Measurements from ENCODE around the gene CYP2W1.
"Not testable (repeated sequence)": the region's sequence is repeated elsewhere in the genome, so short reads cannot be mapped to it uniquely, and the experiment has no call there.

The CYP2W1 gene

GRCh38 chr7:959740-960139 lies 23.2 kb upstream of the CYP2W1 start:
- not testable (repeated sequence) for H3K9me3 ChIP-seq (ENCODE audit: control insufficient read depth in 2 of 2, low read length in 2 of 2); H3K27ac ChIP-seq (ENCODE audit: low read depth in 2 of 2, low read length in 2 of 2); H3K36me3 ChIP-seq (ENCODE audit: control insufficient read depth in 2 of 2, insufficient read depth in 2 of 2, low read length in 2 of 2); H3K9ac ChIP-seq (ENCODE audit: low read depth in 1 of 2, low read length in 2 of 2); H3K4me3 ChIP-seq (ENCODE audit: low read length in 2 of 2); H3K27me3 ChIP-seq (ENCODE audit: control insufficient read depth in 2 of 2, insufficient read depth in 2 of 2, low read length in 2 of 2)
- H3K4me1 ChIP-seq (ENCODE audit: control insufficient read depth in 2 of 2, insufficient read depth in 2 of 2, low read length in 2 of 2), result peaks cover 8 to 20% of the 10 kb centered on the region in 2 donors

GRCh38 chr7:960269-960871 lies 22.6 kb upstream of the CYP2W1 start:
- no peak overlapping the region for H3K9ac ChIP-seq (ENCODE audit: low read depth in 1 of 2, low read length in 2 of 2)
- no peaks in the 10 kb centered on the region for H3K9me3 ChIP-seq (ENCODE audit: control insufficient read depth in 2 of 2, low read length in 2 of 2)
- peaks cover 9 to 22% of the 10 kb centered on the region in 2 donors for H3K4me1 ChIP-seq (ENCODE audit: control insufficient read depth in 2 of 2, insufficient read depth in 2 of 2, low read length in 2 of 2)
- no peaks in the 10 kb centered on the region for H3K36me3 ChIP-seq (ENCODE audit: control insufficient read depth in 2 of 2, insufficient read depth in 2 of 2, low read length in 2 of 2)
- H3K27me3 ChIP-seq (ENCODE audit: control insufficient read depth in 2 of 2, insufficient read depth in 2 of 2, low read length in 2 of 2), result peaks cover 2 to 4% of the 10 kb centered on the region in 2 donors
- no peak overlapping the region for H3K4me3 ChIP-seq (ENCODE audit: low read length in 2 of 2)
- no peak overlapping the region for H3K27ac ChIP-seq (ENCODE audit: low read depth in 2 of 2, low read length in 2 of 2)

GRCh38 chr7:960972-961371 lies 22.0 kb upstream of the CYP2W1 start:
- peaks cover 9 to 24% of the 10 kb centered on the region in 2 donors for H3K4me1 ChIP-seq (ENCODE audit: control insufficient read depth in 2 of 2, insufficient read depth in 2 of 2, low read length in 2 of 2)
- H3K9me3 ChIP-seq (ENCODE audit: control insufficient read depth in 2 of 2, low read length in 2 of 2); H3K27ac ChIP-seq (ENCODE audit: low read depth in 2 of 2, low read length in 2 of 2); H3K36me3 ChIP-seq (ENCODE audit: control insufficient read depth in 2 of 2, insufficient read depth in 2 of 2, low read length in 2 of 2); H3K9ac ChIP-seq (ENCODE audit: low read depth in 1 of 2, low read length in 2 of 2); H3K4me3 ChIP-seq (ENCODE audit: low read length in 2 of 2); H3K27me3 ChIP-seq (ENCODE audit: control insufficient read depth in 2 of 2, insufficient read depth in 2 of 2, low read length in 2 of 2): not testable (repeated sequence)

GRCh38 chr7:961546-962400 lies 21.2 kb upstream of the CYP2W1 start:
- no peak overlapping the region for H3K9ac ChIP-seq (ENCODE audit: low read depth in 1 of 2, low read length in 2 of 2)
- peaks cover 9 to 24% of the 10 kb centered on the region in 2 donors for H3K4me1 ChIP-seq (ENCODE audit: control insufficient read depth in 2 of 2, insufficient read depth in 2 of 2, low read length in 2 of 2)
- H3K27ac ChIP-seq (ENCODE audit: low read depth in 2 of 2, low read length in 2 of 2), result no peak overlapping the region

GRCh38 chr7:962401-963081 lies 20.4 kb upstream of the CYP2W1 start:
- no peak overlapping the region for H3K27ac ChIP-seq (ENCODE audit: low read depth in 2 of 2, low read length in 2 of 2)
- peaks cover 4 to 12% of the 10 kb centered on the region in 2 donors for H3K36me3 ChIP-seq (ENCODE audit: control insufficient read depth in 2 of 2, insufficient read depth in 2 of 2, low read length in 2 of 2)
- H3K9ac ChIP-seq (ENCODE audit: low read depth in 1 of 2, low read length in 2 of 2), result no peak overlapping the region
- no peak overlapping the region for H3K4me3 ChIP-seq (ENCODE audit: low read length in 2 of 2)
- H3K9me3 ChIP-seq (ENCODE audit: control insufficient read depth in 2 of 2, low read length in 2 of 2), result no peaks in the 10 kb centered on the region
- peaks cover 0 to 4% of the 10 kb centered on the region in 2 donors for H3K27me3 ChIP-seq (ENCODE audit: control insufficient read depth in 2 of 2, insufficient read depth in 2 of 2, low read length in 2 of 2)
- H3K4me1 ChIP-seq (ENCODE audit: control insufficient read depth in 2 of 2, insufficient read depth in 2 of 2, low read length in 2 of 2), result peaks cover 9 to 24% of the 10 kb centered on the region in 2 donors

More at GRCh38 chr7:961546-962400, 21.2 kb upstream of the CYP2W1 start:
- Histone ChIP-seq H3K27me3 (ENCODE audit: control insufficient read depth in 2 of 2, insufficient read depth in 2 of 2, low read length in 2 of 2) (peaks cover 0 to 4% of the 10 kb centered on the region in 2 donors), H3K9me3 (ENCODE audit: control insufficient read depth in 2 of 2, low read length in 2 of 2) (no peaks in the 10 kb centered on the region), H3K36me3 (ENCODE audit: control insufficient read depth in 2 of 2, insufficient read depth in 2 of 2, low read length in 2 of 2) (peaks cover 0 to 4% of the 10 kb centered on the region in 2 donors), H3K4me3 (ENCODE audit: low read length in 2 of 2) (no peak overlapping the region)

GRCh38 chr7:963236-964078 lies 19.5 kb upstream of the CYP2W1 start:
- Histone ChIP-seq H3K9me3 (ENCODE audit: control insufficient read depth in 2 of 2, low read length in 2 of 2) (no peaks in the 10 kb centered on the region), H3K27me3 (ENCODE audit: control insufficient read depth in 2 of 2, insufficient read depth in 2 of 2, low read length in 2 of 2) (peaks cover 0 to 4% of the 10 kb centered on the region in 2 donors), H3K4me1 (ENCODE audit: control insufficient read depth in 2 of 2, insufficient read depth in 2 of 2, low read length in 2 of 2) (peaks cover 9 to 24% of the 10 kb centered on the region in 2 donors), H3K27ac (ENCODE audit: low read depth in 2 of 2, low read length in 2 of 2) (no peak overlapping the region), H3K36me3 (ENCODE audit: control insufficient read depth in 2 of 2, insufficient read depth in 2 of 2, low read length in 2 of 2) (peaks cover 13 to 21% of the 10 kb centered on the region in 2 donors), H3K9ac (ENCODE audit: low read depth in 1 of 2, low read length in 2 of 2) (no peak overlapping the region), H3K4me3 (ENCODE audit: low read length in 2 of 2) (no peak overlapping the region)

- Histone ChIP-seq H3K27ac (ENCODE audit: low read depth in 2 of 2, low read length in 2 of 2) (peak overlapping the region; percentile 5 to 52), H3K36me3 (ENCODE audit: control insufficient read depth in 2 of 2, insufficient read depth in 2 of 2, low read length in 2 of 2) (peaks cover 19 to 31% of the 10 kb centered on the region in 2 donors), H3K27me3 (ENCODE audit: control insufficient read depth in 2 of 2, insufficient read depth in 2 of 2, low read length in 2 of 2) (peaks cover 0 to 4% of the 10 kb centered on the region in 2 donors), H3K4me3 (ENCODE audit: low read length in 2 of 2) (no peak overlapping the region), H3K4me1 (ENCODE audit: control insufficient read depth in 2 of 2, insufficient read depth in 2 of 2, low read length in 2 of 2) (peaks cover 9 to 15% of the 10 kb centered on the region in 2 donors), H3K9ac (ENCODE audit: low read depth in 1 of 2, low read length in 2 of 2) (peak overlapping the region; percentile 8 to 29), H3K9me3 (ENCODE audit: control insufficient read depth in 2 of 2, low read length in 2 of 2) (no peaks in the 10 kb centered on the region)
Measured at GRCh38 chr7:964401-965231, 18.4 kb upstream of the CYP2W1 start.

- peaks cover 29 to 44% of the 10 kb centered on the region in 2 donors for H3K36me3 ChIP-seq (ENCODE audit: control insufficient read depth in 2 of 2, insufficient read depth in 2 of 2, low read length in 2 of 2)
- peaks cover 9 to 15% of the 10 kb centered on the region in 2 donors for H3K4me1 ChIP-seq (ENCODE audit: control insufficient read depth in 2 of 2, insufficient read depth in 2 of 2, low read length in 2 of 2)
- H3K27me3 ChIP-seq (ENCODE audit: control insufficient read depth in 2 of 2, insufficient read depth in 2 of 2, low read length in 2 of 2), result peaks cover 0 to 4% of the 10 kb centered on the region in 2 donors
- no peak overlapping the region for H3K4me3 ChIP-seq (ENCODE audit: low read length in 2 of 2)
- no peaks in the 10 kb centered on the region for H3K9me3 ChIP-seq (ENCODE audit: control insufficient read depth in 2 of 2, low read length in 2 of 2)
- H3K9ac ChIP-seq (ENCODE audit: low read depth in 1 of 2, low read length in 2 of 2), result no peak overlapping the region
- H3K27ac ChIP-seq (ENCODE audit: low read depth in 2 of 2, low read length in 2 of 2), result no peak overlapping the region
Measured at GRCh38 chr7:966291-967069, 16.5 kb upstream of the CYP2W1 start.
